GM21825 (cell line): Measurements from ENCODE around the gene KLK15.

ENCODE experiments used
- ATAC-seq: cut with Tn5 transposase; IDR thresholded peaks from one replicate; pipeline ENCODE4 v1.9.1; 2021; ENCODE audit warnings: mild to moderate bottlenecking, moderate library complexity; ENCODE audit not compliant: unreplicated experiment

KLK15 gene, protein sequence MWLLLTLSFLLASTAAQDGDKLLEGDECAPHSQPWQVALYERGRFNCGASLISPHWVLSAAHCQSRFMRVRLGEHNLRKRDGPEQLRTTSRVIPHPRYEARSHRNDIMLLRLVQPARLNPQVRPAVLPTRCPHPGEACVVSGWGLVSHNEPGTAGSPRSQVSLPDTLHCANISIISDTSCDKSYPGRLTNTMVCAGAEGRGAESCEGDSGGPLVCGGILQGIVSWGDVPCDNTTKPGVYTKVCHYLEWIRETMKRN

DNA sequence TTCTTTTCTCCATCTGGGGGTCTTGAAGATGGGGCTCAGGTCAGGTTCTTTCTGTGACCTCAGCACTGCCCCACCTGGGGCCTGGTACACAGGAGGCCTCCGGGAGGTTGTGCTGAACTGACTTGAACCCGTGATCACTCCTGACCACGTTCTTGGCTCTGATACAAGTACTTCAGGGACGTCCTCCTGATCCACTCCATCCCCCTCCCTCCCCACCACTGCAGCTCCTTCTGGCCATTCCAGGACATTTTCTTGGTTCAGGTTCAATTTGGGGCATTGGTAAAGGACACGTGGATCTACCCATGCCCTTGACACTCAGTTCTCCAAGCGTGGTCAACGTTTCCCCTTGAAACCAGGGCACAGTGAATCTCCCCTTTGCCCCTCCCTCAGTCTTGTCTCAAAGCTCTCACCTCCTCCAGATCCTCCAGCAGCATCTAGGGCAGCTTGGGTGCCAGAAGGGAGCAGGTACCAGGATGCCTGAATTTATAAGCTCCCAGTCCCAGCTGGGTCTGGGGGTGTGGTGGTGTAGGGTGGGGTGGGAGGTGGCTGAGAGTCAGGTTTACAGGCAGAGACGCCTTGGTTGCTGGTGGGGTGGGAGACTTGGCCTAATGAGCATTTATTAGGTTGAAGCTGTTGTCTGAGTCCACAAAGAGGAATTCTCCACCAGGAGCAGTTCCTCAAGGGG is at the start of gene KLK15:
Gene KLK15, minus strand, starts transcription at position 458 of the 685 bp plus-strand sequence. CDS start 2,082 bp downstream, outside the sequence.
- no peak for ATAC-seq

DNA sequence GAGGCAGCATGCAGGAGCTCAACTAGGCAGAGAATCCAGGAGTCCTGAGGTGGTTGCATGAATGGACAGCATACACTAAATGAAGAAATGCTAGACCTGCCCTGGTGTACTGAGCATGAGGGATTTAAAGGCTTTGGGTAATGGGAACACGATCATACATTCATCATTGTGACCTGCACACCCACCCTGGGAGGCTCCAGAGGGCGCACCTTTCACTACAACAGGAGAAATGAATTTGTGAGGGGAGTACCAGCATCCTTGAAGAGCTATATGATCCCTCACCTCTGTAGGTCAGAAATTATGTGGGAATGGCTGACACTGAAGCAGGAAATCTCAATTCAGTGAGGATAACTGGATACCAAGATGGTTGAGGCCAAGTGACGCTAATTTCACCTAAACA is 48.8 kb upstream of the KLK15 start:
- no peak for ATAC-seq

DNA sequence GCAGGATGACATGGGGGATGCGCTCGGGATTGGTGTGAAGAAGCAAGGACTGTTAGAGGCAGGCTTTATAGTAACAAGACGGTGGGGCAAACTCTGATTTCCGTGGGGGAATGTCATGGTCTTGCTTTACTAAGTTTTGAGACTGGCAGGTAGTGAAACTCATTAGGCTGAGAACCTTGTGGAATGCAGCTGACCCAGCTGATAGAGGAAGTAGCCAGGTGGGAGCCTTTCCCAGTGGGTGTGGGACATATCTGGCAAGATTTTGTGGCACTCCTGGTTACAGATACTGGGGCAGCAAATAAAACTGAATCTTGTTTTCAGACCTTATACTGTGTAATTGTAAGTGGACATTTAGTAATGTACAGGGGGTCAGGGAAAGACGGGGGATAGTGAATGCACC is 46.9 kb upstream of the KLK15 start:
- ATAC-seq, result no peak

DNA sequence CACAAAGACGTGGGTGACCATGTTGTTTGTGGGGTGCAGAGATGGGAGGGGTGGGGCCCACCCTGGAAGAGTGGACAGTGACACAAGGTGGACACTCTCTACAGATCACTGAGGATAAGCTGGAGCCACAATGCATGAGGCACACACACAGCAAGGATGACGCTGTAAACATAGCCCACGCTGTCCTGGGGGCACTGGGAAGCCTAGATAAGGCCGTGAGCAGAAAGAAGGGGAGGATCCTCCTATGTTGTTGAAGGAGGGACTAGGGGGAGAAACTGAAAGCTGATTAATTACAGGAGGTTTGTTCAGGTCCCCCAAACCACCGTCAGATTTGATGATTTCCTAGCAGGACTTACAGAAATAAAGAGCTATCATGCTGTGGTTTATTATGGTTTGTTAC is 45.5 kb upstream of the KLK15 start:
- no peak for ATAC-seq

DNA sequence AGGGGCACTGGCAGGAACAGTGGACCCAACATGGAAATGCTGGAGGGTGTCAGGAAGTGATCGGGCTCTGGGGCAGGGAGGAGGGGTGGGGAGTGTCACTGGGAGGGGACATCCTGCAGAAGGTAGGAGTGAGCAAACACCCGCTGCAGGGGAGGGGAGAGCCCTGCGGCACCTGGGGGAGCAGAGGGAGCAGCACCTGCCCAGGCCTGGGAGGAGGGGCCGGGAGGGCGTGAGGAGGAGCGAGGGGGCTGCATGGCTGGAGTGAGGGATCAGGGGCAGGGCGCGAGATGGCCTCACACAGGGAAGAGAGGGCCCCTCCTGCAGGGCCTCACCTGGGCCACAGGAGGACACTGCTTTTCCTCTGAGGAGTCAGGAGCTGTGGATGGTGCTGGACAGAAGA is 44.0 kb upstream of the KLK15 start:
- no peak for ATAC-seq

DNA sequence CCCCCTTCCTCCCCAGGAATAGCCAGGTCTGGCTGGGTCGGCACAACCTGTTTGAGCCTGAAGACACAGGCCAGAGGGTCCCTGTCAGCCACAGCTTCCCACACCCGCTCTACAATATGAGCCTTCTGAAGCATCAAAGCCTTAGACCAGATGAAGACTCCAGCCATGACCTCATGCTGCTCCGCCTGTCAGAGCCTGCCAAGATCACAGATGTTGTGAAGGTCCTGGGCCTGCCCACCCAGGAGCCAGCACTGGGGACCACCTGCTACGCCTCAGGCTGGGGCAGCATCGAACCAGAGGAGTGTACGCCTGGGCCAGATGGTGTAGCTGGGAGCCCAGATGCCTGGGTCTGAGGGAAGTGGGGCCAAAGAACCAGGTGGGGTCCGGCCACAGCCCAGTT is 43.1 kb upstream of the KLK15 start:
- no peak for ATAC-seq

DNA sequence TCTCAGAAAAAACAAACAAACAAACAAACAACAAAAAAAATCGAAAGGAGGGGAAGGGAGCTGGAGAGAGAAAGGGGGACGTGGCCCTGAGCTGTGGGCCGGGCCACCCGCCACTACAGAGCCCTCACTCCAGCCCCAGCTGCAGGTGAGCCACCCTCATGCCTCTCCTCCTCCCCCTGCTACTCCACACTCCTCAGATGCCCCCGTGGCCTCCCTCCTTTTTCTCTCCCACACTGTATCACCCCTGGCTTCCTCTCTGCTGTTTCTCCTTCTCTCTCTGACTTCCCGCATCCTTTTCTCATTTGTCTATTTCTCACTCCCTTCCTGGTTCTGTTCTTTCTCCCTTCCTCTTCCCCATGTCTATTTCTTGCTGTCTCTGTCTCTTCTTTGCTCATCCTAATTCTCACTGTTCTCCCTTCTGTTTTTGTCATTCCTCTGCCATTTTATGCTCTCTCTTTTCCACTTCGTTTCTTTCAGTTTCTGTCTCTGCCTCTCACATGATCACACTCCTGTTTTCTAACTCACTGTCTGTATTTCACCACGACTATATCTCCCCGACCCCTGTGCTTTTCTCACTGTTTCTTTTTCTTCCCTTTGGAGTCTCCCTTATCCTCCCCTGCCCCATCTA is 42.5 kb upstream of the KLK15 start:
- ATAC-seq, result no peak

DNA sequence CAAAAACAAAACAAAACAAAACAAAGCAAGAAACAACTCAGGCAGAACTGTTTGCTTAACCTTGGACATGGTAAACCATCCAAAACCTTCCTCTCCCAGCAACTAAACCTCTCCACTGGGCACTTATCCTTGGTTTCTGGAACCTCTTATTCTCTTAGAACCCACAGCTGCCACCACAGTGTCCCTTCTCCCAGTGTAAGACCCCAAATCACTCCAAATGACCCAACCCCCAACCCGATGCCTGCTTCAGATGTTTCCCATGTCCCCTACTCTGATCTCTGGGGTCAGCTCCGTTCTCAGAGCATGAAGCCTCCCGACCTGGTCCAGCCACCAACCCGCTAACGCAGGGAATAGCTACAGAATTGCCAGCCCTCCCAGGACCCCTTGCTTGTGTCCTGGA is 40.8 kb upstream of the KLK15 start:
- ATAC-seq, result no peak

DNA sequence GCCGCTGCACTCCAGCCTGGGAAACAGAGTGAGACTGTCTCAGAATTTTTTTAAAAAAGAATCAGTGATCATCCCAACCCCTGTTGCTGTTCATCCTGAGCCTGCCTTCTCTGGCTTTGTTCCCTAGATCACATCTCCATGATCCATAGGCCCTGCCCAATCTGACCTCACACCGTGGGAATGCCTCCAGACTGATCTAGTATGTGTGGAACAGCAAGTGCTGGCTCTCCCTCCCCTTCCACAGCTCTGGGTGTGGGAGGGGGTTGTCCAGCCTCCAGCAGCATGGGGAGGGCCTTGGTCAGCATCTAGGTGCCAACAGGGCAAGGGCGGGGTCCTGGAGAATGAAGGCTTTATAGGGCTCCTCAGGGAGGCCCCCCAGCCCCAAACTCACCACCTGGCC is 39.7 kb upstream of the KLK15 start, which contains the start of gene KLK2:
Gene KLK2, plus strand, starts transcription at position 384 of the 400 bp plus-strand sequence. CDS start 35 bp downstream, outside the sequence.
- ATAC-seq, result no peak

DNA sequence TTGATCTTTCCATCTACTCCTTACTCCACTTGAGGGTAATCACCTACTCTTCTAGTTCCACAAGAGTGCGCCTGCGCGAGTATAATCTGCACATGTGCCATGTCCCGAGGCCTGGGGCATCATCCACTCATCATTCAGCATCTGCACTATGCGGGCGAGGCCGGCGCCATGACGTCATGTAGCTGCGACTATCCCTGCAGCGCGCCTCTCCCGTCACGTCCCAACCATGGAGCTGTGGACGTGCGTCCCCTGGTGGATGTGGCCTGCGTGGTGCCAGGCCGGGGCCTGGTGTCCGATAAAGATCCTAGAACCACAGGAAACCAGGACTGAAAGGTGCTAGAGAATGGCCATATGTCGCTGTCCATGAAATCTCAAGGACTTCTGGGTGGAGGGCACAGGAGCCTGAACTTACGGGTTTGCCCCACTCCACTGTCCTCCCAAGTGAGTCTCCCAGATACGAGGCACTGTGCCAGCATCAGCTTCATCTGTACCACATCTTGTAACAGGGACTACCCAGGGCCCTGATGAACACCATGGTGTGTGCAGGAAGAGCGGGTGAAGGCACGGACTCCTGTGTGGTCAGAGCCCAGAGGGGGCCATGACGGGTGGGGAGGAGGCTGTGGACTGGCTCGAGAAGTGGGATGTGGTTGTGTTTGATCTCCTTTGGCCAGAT is 37.2 kb upstream of the KLK15 start:
- no peak for ATAC-seq

DNA sequence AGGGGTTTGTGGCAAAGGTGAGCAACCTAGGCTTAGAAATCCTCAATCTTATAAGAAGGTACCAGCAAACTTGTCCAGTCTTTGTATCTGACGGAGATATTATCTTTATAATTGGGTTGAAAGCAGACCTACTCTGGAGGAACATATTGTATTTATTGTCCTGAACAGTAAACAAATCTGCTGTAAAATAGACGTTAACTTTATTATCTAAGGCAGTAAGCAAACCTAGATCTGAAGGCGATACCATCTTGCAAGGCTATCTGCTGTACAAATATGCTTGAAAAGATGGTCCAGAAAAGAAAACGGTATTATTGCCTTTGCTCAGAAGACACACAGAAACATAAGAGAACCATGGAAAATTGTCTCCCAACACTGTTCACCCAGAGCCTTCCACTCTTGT is 36.1 kb upstream of the KLK15 start:
- ATAC-seq, result no peak

DNA sequence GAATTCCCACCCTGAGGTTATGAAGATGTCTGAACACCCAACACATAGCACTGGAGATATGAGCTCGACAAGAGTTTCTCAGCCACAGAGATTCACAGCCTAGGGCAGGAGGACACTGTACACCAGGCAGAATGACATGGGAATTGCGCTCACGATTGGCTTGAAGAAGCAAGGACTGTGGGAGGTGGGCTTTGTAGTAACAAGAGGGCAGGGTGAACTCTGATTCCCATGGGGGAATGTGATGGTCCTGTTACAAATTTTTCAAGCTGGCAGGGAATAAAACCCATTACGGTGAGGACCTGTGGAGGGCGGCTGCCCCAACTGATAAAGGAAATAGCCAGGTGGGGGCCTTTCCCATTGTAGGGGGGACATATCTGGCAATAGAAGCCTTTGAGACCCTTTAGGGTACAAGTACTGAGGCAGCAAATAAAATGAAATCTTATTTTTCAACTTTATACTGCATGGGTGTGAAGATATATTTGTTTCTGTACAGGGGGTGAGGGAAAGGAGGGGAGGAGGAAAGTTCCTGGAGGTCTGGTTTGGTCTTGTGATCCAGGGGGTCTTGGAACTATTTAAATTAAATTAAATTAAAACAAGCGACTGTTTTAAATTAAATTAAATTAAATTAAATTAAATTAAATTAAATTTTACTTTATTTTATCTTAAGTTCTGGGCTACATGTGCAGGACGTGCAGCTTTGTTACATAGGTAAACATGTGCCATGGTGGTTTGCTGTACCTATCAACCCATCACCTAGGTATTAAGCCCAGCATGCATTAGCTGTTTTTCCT is 28.3 kb upstream of the KLK15 start:
- no peak for ATAC-seq

DNA sequence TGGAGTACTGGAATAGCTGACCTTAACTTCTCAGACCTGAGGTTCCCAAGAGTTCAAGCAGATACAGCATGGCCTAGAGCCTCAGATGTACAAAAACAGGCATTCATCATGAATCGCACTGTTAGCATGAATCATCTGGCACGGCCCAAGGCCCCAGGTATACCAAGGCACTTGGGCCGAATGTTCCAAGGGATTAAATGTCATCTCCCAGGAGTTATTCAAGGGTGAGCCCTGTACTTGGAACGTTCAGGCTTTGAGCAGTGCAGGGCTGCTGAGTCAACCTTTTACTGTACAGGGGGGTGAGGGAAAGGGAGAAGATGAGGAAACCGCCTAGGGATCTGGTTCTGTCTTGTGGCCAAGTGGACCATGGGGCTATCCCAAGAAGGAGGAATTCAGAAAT is 27.6 kb upstream of the KLK15 start:
- no peak for ATAC-seq

DNA sequence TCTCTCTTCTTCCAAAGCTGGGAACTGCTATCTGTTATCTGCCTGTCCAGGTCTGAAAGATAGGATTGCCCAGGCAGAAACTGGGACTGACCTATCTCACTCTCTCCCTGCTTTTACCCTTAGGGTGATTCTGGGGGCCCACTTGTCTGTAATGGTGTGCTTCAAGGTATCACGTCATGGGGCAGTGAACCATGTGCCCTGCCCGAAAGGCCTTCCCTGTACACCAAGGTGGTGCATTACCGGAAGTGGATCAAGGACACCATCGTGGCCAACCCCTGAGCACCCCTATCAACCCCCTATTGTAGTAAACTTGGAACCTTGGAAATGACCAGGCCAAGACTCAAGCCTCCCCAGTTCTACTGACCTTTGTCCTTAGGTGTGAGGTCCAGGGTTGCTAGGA is 26.5 kb upstream of the KLK15 start:
- ATAC-seq, result no peak

DNA sequence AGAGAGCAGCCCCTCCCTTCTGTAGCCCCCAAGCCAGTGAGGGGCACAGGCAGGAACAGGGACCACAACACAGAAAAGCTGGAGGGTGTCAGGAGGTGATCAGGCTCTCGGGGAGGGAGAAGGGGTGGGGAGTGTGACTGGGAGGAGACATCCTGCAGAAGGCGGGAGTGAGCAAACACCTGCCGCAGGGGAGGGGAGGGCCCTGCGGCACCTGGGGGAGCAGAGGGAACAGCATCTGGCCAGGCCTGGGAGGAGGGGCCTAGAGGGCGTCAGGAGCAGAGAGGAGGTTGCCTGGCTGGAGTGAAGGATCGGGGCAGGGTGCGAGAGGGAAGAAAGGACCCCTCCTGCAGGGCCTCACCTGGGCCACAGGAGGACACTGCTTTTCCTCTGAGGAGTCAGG is 25.5 kb upstream of the KLK15 start:
- ATAC-seq, result no peak

DNA sequence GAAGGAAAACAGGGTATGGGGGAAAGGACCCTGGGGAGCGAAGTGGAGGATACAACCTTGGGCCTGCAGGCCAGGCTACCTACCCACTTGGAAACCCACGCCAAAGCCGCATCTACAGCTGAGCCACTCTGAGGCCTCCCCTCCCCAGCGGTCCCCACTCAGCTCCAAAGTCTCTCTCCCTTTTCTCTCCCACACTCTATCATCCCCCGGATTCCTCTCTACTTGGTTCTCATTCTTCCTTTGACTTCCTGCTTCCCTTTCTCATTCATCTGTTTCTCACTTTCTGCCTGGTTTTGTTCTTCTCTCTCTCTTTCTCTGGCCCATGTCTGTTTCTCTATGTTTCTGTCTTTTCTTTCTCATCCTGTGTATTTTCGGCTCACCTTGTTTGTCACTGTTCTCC is 24.0 kb upstream of the KLK15 start:
- ATAC-seq, result no peak

DNA sequence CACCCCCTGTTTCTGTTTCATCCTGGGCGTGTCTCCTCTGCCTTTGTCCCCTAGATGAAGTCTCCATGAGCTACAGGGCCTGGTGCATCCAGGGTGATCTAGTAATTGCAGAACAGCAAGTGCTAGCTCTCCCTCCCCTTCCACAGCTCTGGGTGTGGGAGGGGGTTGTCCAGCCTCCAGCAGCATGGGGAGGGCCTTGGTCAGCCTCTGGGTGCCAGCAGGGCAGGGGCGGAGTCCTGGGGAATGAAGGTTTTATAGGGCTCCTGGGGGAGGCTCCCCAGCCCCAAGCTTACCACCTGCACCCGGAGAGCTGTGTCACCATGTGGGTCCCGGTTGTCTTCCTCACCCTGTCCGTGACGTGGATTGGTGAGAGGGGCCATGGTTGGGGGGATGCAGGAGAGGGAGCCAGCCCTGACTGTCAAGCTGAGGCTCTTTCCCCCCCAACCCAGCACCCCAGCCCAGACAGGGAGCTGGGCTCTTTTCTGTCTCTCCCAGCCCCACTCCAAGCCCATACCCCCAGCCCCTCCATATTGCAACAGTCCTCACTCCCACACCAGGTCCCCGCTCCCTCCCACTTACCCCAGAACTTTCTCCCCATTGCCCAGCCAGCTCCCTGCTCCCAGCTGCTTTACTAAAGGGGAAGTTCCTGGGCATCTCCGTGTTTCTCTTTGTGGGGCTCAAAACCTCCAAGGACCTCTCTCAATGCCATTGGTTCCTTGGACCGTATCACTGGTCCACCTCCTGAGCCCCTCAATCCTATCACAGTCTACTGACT is 21.4 kb upstream of the KLK15 start, which contains the start of gene KLK3:
Gene KLK3, plus strand, starts transcription at position 280 of the 775 bp plus-strand sequence. Its CDS starts 41 bp downstream, at position 321.
- no peak for ATAC-seq

DNA sequence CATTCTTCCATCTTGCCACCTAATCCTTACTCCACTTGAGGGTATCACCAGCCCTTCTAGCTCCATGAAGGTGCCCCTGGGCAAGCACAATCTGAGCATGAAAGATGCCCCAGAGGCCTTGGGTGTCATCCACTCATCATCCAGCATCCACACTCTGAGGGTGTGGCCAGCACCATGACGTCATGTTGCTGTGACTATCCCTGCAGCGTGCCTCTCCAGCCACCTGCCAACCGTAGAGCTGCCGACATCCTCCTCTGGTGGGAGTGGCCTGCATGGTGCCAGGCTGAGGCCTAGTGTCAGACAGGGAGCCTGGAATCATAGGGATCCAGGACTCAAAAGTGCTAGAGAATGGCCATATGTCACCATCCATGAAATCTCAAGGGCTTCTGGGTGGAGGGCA is 18.2 kb upstream of the KLK15 start:
- ATAC-seq, result no peak

DNA sequence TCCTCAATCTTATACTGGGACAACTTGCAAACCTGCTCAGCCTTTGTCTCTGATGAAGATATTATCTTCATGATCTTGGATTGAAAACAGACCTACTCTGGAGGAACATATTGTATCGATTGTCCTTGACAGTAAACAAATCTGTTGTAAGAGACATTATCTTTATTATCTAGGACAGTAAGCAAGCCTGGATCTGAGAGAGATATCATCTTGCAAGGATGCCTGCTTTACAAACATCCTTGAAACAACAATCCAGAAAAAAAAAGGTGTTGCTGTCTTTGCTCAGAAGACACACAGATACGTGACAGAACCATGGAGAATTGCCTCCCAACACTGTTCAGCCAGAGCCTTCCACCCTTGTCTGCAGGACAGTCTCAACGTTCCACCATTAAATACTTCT is 17.4 kb upstream of the KLK15 start:
- ATAC-seq, result no peak
